ENCODE results near the gene ACAD11.

The ACAD11 gene

DNA sequence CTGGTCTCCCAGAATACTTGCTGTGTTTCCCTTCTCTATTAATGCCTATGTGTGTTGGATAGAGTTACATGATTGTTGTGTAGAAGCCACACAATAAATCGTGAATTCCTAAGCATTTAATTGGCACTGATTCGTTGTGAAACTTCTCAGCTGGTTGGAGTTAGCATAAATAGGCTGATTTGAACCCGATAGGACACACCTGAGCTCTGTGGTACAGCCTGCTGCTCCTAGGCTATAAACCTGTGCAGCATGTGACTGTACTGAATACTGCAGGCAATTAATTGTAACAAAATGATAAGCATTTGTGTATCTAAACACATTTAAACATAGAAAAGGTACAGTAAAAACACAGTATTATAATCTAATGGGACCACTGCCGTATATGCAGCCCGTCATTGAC is 4.9 kb downstream of the ACAD11 start:
- TF ChIP-seq, protein P1, sequence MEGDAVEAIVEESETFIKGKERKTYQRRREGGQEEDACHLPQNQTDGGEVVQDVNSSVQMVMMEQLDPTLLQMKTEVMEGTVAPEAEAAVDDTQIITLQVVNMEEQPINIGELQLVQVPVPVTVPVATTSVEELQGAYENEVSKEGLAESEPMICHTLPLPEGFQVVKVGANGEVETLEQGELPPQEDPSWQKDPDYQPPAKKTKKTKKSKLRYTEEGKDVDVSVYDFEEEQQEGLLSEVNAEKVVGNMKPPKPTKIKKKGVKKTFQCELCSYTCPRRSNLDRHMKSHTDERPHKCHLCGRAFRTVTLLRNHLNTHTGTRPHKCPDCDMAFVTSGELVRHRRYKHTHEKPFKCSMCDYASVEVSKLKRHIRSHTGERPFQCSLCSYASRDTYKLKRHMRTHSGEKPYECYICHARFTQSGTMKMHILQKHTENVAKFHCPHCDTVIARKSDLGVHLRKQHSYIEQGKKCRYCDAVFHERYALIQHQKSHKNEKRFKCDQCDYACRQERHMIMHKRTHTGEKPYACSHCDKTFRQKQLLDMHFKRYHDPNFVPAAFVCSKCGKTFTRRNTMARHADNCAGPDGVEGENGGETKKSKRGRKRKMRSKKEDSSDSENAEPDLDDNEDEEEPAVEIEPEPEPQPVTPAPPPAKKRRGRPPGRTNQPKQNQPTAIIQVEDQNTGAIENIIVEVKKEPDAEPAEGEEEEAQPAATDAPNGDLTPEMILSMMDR (IDR thresholded peaks at IDR 0.05; ENCODE audit: low read depth, low read length, missing control alignments) = no peak
- no peak overlapping the region for H3K4me3 ChIP-seq (ENCODE audit: low read depth, low read length)
- in situ Hi-C loops (cut with HindIII; ENCODE audit: low sequenced_read_pairs) = no loop called here
- no peak for DNase-seq (ENCODE audit: low read depth)

- no peak for DNase-seq (ENCODE audit: low read depth)
- no peak overlapping the region for H3K4me3 ChIP-seq (ENCODE audit: low read depth, low read length)
- in situ Hi-C loops (cut with HindIII; ENCODE audit: low sequenced_read_pairs) = no loop called here
- TF ChIP-seq, protein P1 (IDR thresholded peaks at IDR 0.05; ENCODE audit: low read depth, low read length, missing control alignments) = no peak
Observed at GRCh38 chr3:132654190-132654589, 5.4 kb downstream of the ACAD11 start.

DNA sequence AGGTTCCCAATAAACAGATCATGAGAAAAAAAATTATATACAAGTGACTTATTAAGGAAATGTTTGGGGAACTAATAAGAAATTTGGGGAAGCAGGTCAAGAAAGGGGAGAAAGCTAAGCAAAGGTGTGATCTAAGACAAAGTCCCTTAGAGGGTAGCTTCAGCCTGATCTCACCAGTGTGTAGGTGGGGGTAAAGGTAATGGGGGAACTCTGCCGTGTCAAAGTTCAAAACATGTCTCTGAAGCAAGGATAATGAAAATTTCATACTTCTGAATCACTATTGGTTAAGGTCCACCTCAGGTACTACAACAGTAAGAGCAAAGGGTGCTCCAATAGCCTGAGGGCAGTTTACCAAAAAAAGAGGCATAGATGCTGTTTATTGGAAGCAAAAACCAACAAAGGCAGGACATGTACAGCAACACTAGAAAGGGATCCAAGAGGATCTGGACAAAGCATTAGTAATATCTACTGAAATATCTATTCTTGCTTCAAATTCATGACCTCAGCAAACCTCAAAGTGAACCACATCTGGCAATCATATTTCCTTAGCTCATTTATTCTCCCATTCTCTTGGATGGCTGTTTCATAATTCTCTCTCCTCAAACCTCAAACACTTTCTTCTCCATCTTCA is 6.9 kb downstream of the ACAD11 start:
- no peak overlapping the region for H3K4me3 ChIP-seq (ENCODE audit: low read depth, low read length)
- DNase-seq (ENCODE audit: low read depth) = no peak
- TF ChIP-seq, protein P1 (IDR thresholded peaks at IDR 0.05; ENCODE audit: low read depth, low read length, missing control alignments) = no peak
- in situ Hi-C loops (cut with HindIII; ENCODE audit: low sequenced_read_pairs) = no loop called here

DNA sequence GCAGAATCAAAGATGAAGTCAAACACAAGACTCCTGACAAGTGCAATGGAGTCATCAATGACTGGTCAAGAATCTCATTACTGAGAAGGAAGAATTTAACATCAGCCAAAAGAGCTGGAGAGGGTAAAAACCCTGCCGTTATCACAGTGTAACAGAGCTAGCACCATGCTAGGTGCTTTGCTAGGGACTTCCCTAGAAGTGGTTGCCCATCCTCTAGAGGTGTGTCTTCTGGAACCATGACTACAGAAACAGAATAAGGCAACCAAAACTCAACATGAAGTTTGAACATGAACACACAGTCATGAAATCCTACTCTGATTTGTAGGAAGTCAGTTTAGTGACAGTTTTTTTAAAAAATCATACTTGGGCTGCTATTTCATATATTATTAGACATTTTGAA is 9.5 kb downstream of the ACAD11 start:
- TF ChIP-seq, protein P1 (IDR thresholded peaks at IDR 0.05; ENCODE audit: low read depth, low read length, missing control alignments) = no peak
- in situ Hi-C loops (cut with HindIII; ENCODE audit: low sequenced_read_pairs) = no loop called here
- no peak overlapping the region for H3K4me3 ChIP-seq (ENCODE audit: low read depth, low read length)
- DNase-seq (ENCODE audit: low read depth) = no peak

- DNase-seq (ENCODE audit: low read depth) = no peak
- TF ChIP-seq, protein P1 (IDR thresholded peaks at IDR 0.05; ENCODE audit: low read depth, low read length, missing control alignments) = no peak
- H3K4me3 ChIP-seq (ENCODE audit: low read depth, low read length) = no peak overlapping the region
- in situ Hi-C loops (cut with HindIII; ENCODE audit: low sequenced_read_pairs) = loop anchor here (25.0 kb wide), 1 partner anchor 108 kb away; no protein-coding TSS in a partner anchor
Observed at GRCh38 chr3:132645058-132645457, 14.6 kb downstream of the ACAD11 start.

GRCh38 chr3:132643366-132643765 is 16.2 kb downstream of the ACAD11 start:
- H3K4me3 ChIP-seq (ENCODE audit: low read depth, low read length) = no peak overlapping the region
- in situ Hi-C loops (cut with HindIII; ENCODE audit: low sequenced_read_pairs) = loop anchor here (25.0 kb wide), 1 partner anchor 106 kb away; no protein-coding TSS in a partner anchor
- TF ChIP-seq, protein P1 (IDR thresholded peaks at IDR 0.05; ENCODE audit: low read depth, low read length, missing control alignments) = no peak
- no peak for DNase-seq (ENCODE audit: low read depth)

Measured in astrocyte of the cerebellum (primary cell).